ENCODE results near the gene KCNIP3.

KCNIP3 gene

GRCh38 chr2:95323347-95324155 lies 26.4 kb downstream of the KCNIP3 start:
- TF ChIP-seq CTCF (IDR thresholded peaks at IDR 0.05; ENCODE audit: insufficient read depth, low read length) (no peak), REST (IDR thresholded peaks at IDR 0.05; ENCODE audit: insufficient replicate concordance, low read depth) (no peak), SPI1 (IDR thresholded peaks at IDR 0.05; ENCODE audit: borderline replicate concordance, low read depth) (no peak)
- H3K27me3 ChIP-seq (ENCODE audit: insufficient read depth, poor library complexity, severe bottlenecking) = no peaks in the 10 kb centered on the region
- H3K27ac ChIP-seq (replicated peaks) = no peak overlapping the region
- peak in 1 of 2 experiments; percentile 7 for DNase-seq (ENCODE audit: low read depth in 1 of 2, low spot score in 1 of 2)
- no peak overlapping the region for H3K4me3 ChIP-seq (replicated peaks; ENCODE audit: insufficient read depth, low read length)

- Histone ChIP-seq H3K27ac (replicated peaks) (no peak overlapping the region), H3K27me3 (ENCODE audit: insufficient read depth, poor library complexity, severe bottlenecking) (no peaks in the 10 kb centered on the region), H3K4me3 (replicated peaks; ENCODE audit: insufficient read depth, low read length) (no peak overlapping the region)
- no peak for DNase-seq (ENCODE audit: low read depth in 1 of 2, low spot score in 1 of 2)
- TF ChIP-seq POLR2AphosphoS5 (IDR thresholded peaks at IDR 0.05; ENCODE audit: low read depth) (no peak), SPI1 (IDR thresholded peaks at IDR 0.05; ENCODE audit: borderline replicate concordance, low read depth) (no peak), GABPA (IDR thresholded peaks at IDR 0.05; ENCODE audit: low read depth) (no peak), REST (IDR thresholded peaks at IDR 0.05; ENCODE audit: insufficient replicate concordance, low read depth) (no peak), CTCF (IDR thresholded peaks at IDR 0.05; ENCODE audit: insufficient read depth, low read length) (no peak)
These were observed 27.9 kb downstream of the KCNIP3 start for GRCh38 chr2:95325026-95325425.

GRCh38 chr2:95325590-95326432 lies 28.7 kb downstream of the KCNIP3 start:
- no peaks in the 10 kb centered on the region for H3K27me3 ChIP-seq (ENCODE audit: insufficient read depth, poor library complexity, severe bottlenecking)
- no peak overlapping the region for H3K4me3 ChIP-seq (replicated peaks; ENCODE audit: insufficient read depth, low read length)
- no peak overlapping the region for H3K27ac ChIP-seq (replicated peaks)
- TF ChIP-seq GABPA (IDR thresholded peaks at IDR 0.05; ENCODE audit: low read depth) (no peak), SPI1 (IDR thresholded peaks at IDR 0.05; ENCODE audit: borderline replicate concordance, low read depth) (no peak), CTCF (IDR thresholded peaks at IDR 0.05; ENCODE audit: insufficient read depth, low read length) (no peak), REST (IDR thresholded peaks at IDR 0.05; ENCODE audit: insufficient replicate concordance, low read depth) (no peak), POLR2AphosphoS5 (IDR thresholded peaks at IDR 0.05; ENCODE audit: low read depth) (no peak)
- DNase-seq (ENCODE audit: low read depth in 1 of 2, low spot score in 1 of 2) = no peak
